Loucy (cell line): ENCODE results near the gene ZIC4.

Experiments used
- CTCF ChIP-seq: fragments of 200-600 bp; sonication (generic); conservative IDR thresholded peaks from 2 replicates; pipeline ENCODE4 v1.5.1; 2014; ENCODE audit warnings: mild to moderate bottlenecking, antibody characterized with exemption, low read length
- EZH2phosphoT487 ChIP-seq: fragments of 200-600 bp; IDR thresholded peaks from 2 replicates; pipeline ENCODE4 v1.6.1; 2018; ENCODE audit warnings: antibody characterized with exemption, mild to moderate bottlenecking, moderate library complexity, borderline replicate concordance

- TF ChIP-seq CTCF = no peak
- TF ChIP-seq EZH2phosphoT487 = no peak
These were observed 13.5 kb upstream of the ZIC4 start for GRCh38 chr3:147419781-147420224.
